H1 (cell line): Measurements from ENCODE around the gene RBM19.

Experiments used
- BRCA1 ChIP-seq: IDR thresholded peaks from 2 replicates; pipeline ENCODE4 v1.6.1; 2012; ENCODE audit warnings: low read depth, low read length, improper control_type of control experiment
- MAFK ChIP-seq: IDR thresholded peaks from 2 replicates; pipeline ENCODE4 v1.6.1; 2012; ENCODE audit warnings: low read depth, mild to moderate bottlenecking, improper control_type of control experiment, low read length

GRCh38 chr12:113802000-113802749 is 163.9 kb downstream of the RBM19 start:
- TF ChIP-seq MAFK, result no peak
- TF ChIP-seq BRCA1, result no peak
